Neural progenitor cell (in vitro differentiated cells): ENCODE data around the gene HS6ST3. TPM values are rescaled to one million over a fixed set of nuclear protein-coding genes. Genes with fewer than 3 reads are reported as not detected.

ENCODE experiments used
- DNase-seq: peaks from one replicate; pipeline ENCODE4 v3.0.0-alpha.2; 2016; ENCODE audit warnings: low spot score
- H2AFZ ChIP-seq: fragments of 200-600 bp; sonication (generic); replicated peaks from 2 replicates; pipeline ENCODE4 v1.6.1; 2016; ENCODE audit warnings: antibody characterized with exemption
- H3F3A ChIP-seq: fragments of 200-600 bp; sonication (generic); 2 replicates; pipeline ENCODE4 v1.6.1; 2016; ENCODE audit warnings: antibody characterized with exemption, low read depth
- H3K27ac ChIP-seq: fragments of 200-600 bp; sonication (generic); 2 replicates; pipeline ENCODE4 v1.5.1; 2016; ENCODE audit warnings: mild to moderate bottlenecking
- H3K27me3 ChIP-seq: fragments of 200-600 bp; sonication (generic); 2 replicates; pipeline ENCODE4 v1.6.1; 2016; ENCODE audit warnings: mild to moderate bottlenecking, moderate library complexity
- H3K36me3 ChIP-seq: fragments of 200-600 bp; sonication (generic); 2 replicates; pipeline ENCODE4 v1.5.1; 2016
- H3K4me1 ChIP-seq: fragments of 200-600 bp; sonication (generic); 2 replicates; pipeline ENCODE4 v1.6.1; 2016; ENCODE audit warnings: mixed run types
- H3K4me2 ChIP-seq: fragments of 200-600 bp; sonication (generic); 2 replicates; pipeline ENCODE4 v1.6.1; 2016
- H3K4me3 ChIP-seq: fragments of 200-600 bp; sonication (generic); 2 replicates; pipeline ENCODE4 v1.5.1; 2016
- H3K79me2 ChIP-seq: fragments of 200-600 bp; sonication (generic); 2 replicates; pipeline ENCODE4 v1.6.1; 2016; ENCODE audit warnings: low read depth
- H3K9ac ChIP-seq: fragments of 200-600 bp; sonication (generic); 2 replicates; pipeline ENCODE4 v1.6.1; 2016
- H3K9me3 ChIP-seq: fragments of 200-600 bp; sonication (generic); 2 replicates; pipeline ENCODE4 v1.5.1; 2016; ENCODE audit warnings: low read depth
- H4K20me1 ChIP-seq: fragments of 200-600 bp; sonication (generic); 2 replicates; pipeline ENCODE4 v1.6.1; 2016; ENCODE audit warnings: low read depth
- H3K27ac Mint-ChIP-seq: 3 replicates; pipeline ENCODE4 v1.8.0; 2021; ENCODE audit warnings: mixed read lengths
- H3K27me3 Mint-ChIP-seq: 2 replicates; pipeline ENCODE4 v1.8.0; 2022; ENCODE audit warnings: low read depth, mild to moderate bottlenecking, inconsistent platforms, moderate library complexity, mixed read lengths; ENCODE audit not compliant: insufficient read depth
- H3K36me3 Mint-ChIP-seq: 3 replicates; pipeline ENCODE4 v1.8.0; 2021; ENCODE audit warnings: mixed read lengths
- H3K4me1 Mint-ChIP-seq: 3 replicates; pipeline ENCODE4 v1.8.0; 2021; ENCODE audit warnings: mixed read lengths
- H3K4me3 Mint-ChIP-seq: 3 replicates; pipeline ENCODE4 v1.8.0; 2021; ENCODE audit warnings: mild to moderate bottlenecking, moderate library complexity, mixed read lengths
- H3K9me3 Mint-ChIP-seq: 3 replicates; pipeline ENCODE4 v1.8.0; 2020; ENCODE audit warnings: mixed read lengths
- EZH2 ChIP-seq: fragments of 200-600 bp; sonication (generic); IDR thresholded peaks from 2 replicates; pipeline ENCODE4 v1.6.1; 2017; ENCODE audit warnings: antibody characterized with exemption, mild to moderate bottlenecking, moderate library complexity
- EZH2phosphoT487 ChIP-seq: fragments of 200-600 bp; sonication (generic); IDR thresholded peaks from 2 replicates; pipeline ENCODE4 v1.6.1; 2017; ENCODE audit warnings: antibody characterized with exemption
- total RNA-seq: library from RNA; depleted of rRNA; stranded (reverse); fragments of >200 nt; gene quantifications from 2 replicates; pipeline ENCODE4 v1.2.3, GENCODE V29; 2015; ENCODE audit warnings: low replicate concordance
- TF ChIP-seq, protein P1 (sequence below): fragments of 200-600 bp; sonication (generic); IDR thresholded peaks from 2 replicates; pipeline ENCODE4 v1.5.1; 2017; ENCODE audit warnings: antibody characterized with exemption, mild to moderate bottlenecking

The HS6ST3 gene
- total RNA-seq, 1 donor from 2014 or later: 0.39 TPM

DNA sequence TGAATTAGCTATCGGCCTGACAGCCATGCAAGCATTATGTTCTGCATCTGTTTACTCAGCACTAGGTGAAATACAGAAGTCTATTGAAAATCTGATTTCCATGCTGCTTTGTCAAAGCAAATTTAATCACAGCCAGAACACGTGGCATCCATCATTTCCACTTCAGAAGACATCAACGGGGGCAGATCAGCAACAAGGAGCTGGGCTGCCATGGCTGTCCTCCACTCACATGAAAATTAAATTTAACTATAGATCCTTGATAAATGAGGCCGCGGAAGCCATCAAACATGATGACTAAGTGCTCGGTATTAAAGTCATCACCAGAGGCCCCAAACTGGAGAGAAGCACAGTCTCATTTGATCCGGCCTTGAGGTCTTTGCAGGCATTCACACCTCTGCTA is 443.5 kb downstream of the HS6ST3 start:
- no peak overlapping the region for H3K4me3 ChIP-seq
- H3K4me1 ChIP-seq: no peaks in the 10 kb centered on the region
- H3F3A ChIP-seq: no peaks in the 10 kb centered on the region
- Mint-ChIP-seq H3K9me3 (no peaks in the 10 kb centered on the region), H3K27me3 (peaks cover 4% of the 10 kb centered on the region), H3K4me1 (peaks cover 10% of the 10 kb centered on the region), H3K36me3 (no peaks in the 10 kb centered on the region), H3K27ac (no peak overlapping the region), H3K4me3 (no peak overlapping the region)
- H3K9ac ChIP-seq: no peak overlapping the region
- no peak overlapping the region for H3K27ac ChIP-seq
- no peak for DNase-seq
- no peaks in the 10 kb centered on the region for H4K20me1 ChIP-seq
- TF ChIP-seq EZH2 (no peak), EZH2phosphoT487 (no peak)
- TF ChIP-seq, protein P1, sequence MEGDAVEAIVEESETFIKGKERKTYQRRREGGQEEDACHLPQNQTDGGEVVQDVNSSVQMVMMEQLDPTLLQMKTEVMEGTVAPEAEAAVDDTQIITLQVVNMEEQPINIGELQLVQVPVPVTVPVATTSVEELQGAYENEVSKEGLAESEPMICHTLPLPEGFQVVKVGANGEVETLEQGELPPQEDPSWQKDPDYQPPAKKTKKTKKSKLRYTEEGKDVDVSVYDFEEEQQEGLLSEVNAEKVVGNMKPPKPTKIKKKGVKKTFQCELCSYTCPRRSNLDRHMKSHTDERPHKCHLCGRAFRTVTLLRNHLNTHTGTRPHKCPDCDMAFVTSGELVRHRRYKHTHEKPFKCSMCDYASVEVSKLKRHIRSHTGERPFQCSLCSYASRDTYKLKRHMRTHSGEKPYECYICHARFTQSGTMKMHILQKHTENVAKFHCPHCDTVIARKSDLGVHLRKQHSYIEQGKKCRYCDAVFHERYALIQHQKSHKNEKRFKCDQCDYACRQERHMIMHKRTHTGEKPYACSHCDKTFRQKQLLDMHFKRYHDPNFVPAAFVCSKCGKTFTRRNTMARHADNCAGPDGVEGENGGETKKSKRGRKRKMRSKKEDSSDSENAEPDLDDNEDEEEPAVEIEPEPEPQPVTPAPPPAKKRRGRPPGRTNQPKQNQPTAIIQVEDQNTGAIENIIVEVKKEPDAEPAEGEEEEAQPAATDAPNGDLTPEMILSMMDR: no peak
- no peaks in the 10 kb centered on the region for H3K36me3 ChIP-seq
- H3K4me2 ChIP-seq: no peak overlapping the region
- H3K79me2 ChIP-seq: no peaks in the 10 kb centered on the region
- H3K9me3 ChIP-seq: no peaks in the 10 kb centered on the region
- no peak overlapping the region for H2AFZ ChIP-seq
- no peaks in the 10 kb centered on the region for H3K27me3 ChIP-seq

DNA sequence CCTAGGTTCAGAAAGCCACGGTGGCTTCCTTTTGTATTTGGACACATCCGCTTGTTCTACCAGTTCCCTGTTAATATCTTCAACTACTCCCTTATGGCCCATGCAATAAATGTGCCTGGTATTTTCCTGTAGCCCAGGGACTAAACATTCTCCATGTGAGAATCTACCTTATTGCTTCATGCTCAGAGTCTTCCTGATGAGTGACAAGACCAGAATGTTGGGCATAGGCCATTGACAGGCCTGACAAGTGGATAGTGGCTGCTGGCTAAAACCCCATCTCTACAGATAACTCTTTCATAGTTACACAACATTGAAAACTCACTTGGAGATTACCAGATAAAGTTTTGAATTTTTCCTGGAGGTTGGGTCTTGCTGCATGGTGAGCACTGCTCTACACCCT is 449.9 kb downstream of the HS6ST3 start:
- H2AFZ ChIP-seq: no peak overlapping the region
- no peak overlapping the region for H3K4me2 ChIP-seq
- H3K79me2 ChIP-seq: no peaks in the 10 kb centered on the region
- H3F3A ChIP-seq: no peaks in the 10 kb centered on the region
- Mint-ChIP-seq H3K9me3 (no peaks in the 10 kb centered on the region), H3K27me3 (peaks cover 7% of the 10 kb centered on the region), H3K27ac (no peak overlapping the region), H3K4me1 (no peaks in the 10 kb centered on the region), H3K36me3 (no peaks in the 10 kb centered on the region), H3K4me3 (no peak overlapping the region)
- H3K27me3 ChIP-seq: no peaks in the 10 kb centered on the region
- H3K4me1 ChIP-seq: no peaks in the 10 kb centered on the region
- DNase-seq: no peak
- H3K27ac ChIP-seq: no peak overlapping the region
- H3K4me3 ChIP-seq: no peak overlapping the region
- no peak for TF ChIP-seq EZH2phosphoT487
- no peak for TF ChIP-seq EZH2
- TF ChIP-seq, protein P1: no peak
- no peaks in the 10 kb centered on the region for H3K9me3 ChIP-seq
- H3K36me3 ChIP-seq: no peaks in the 10 kb centered on the region
- no peak overlapping the region for H3K9ac ChIP-seq
- no peaks in the 10 kb centered on the region for H4K20me1 ChIP-seq

DNA sequence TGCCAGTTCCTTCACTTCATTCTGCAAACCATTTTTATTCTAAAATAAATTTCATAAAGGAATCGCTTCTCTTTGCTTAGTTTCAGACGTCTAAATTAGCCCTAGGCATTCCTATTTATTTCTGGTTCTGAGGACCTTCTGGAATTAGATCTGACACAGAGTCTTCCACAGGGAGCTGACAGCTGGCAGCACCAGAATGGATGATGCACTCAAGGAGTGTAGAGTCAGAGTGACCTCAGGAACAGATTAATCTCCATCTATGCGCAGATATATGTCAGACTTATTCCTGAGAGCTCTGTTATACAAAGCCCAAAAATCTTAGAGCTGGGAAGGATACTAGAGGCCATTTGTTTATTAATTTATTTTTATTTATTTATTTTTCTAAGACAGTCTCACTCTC is 450.8 kb downstream of the HS6ST3 start:
- peaks cover 5% of the 10 kb centered on the region for H3K27me3 Mint-ChIP-seq
- no peaks in the 10 kb centered on the region for H3K9me3 Mint-ChIP-seq
- H3K4me1 Mint-ChIP-seq: no peaks in the 10 kb centered on the region
- Histone ChIP-seq H3K36me3 (no peaks in the 10 kb centered on the region), H3K79me2 (no peaks in the 10 kb centered on the region), H3F3A (no peaks in the 10 kb centered on the region), H3K9ac (no peak overlapping the region), H3K27me3 (no peaks in the 10 kb centered on the region), H3K4me1 (no peaks in the 10 kb centered on the region), H3K9me3 (no peaks in the 10 kb centered on the region), H3K4me3 (no peak overlapping the region), H2AFZ (no peak overlapping the region), H3K4me2 (no peak overlapping the region), H4K20me1 (no peaks in the 10 kb centered on the region), H3K27ac (no peak overlapping the region)
- no peak for TF ChIP-seq EZH2
- no peak for TF ChIP-seq EZH2phosphoT487
- TF ChIP-seq, protein P1: no peak
- no peak overlapping the region for H3K4me3 Mint-ChIP-seq
- no peaks in the 10 kb centered on the region for H3K36me3 Mint-ChIP-seq
- H3K27ac Mint-ChIP-seq: no peak overlapping the region
- no peak for DNase-seq

DNA sequence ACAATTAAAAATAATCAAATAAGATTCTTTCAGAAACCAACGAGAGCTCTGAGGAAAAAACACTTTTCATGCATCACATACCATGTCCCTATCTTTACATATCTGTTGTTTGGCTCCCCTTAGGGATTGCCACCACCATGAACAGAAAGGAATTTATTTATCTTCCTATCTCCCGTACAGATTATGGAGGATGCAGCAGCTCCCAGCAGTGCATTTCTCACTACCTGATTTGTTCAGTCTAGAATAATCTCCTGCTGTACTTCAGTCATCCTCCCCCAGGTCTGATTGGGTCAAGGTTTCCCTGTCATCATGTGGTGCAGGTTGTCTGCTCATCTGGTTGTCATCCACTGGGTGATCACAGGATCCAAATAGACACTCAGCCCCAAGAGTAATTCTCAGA is 453.1 kb downstream of the HS6ST3 start:
- DNase-seq: no peak
- H3K9me3 Mint-ChIP-seq: no peaks in the 10 kb centered on the region

More for the DNA sequence above, 453.1 kb downstream of the HS6ST3 start:
- H3K4me1 Mint-ChIP-seq: no peaks in the 10 kb centered on the region
- Histone ChIP-seq H3K4me3 (no peak overlapping the region), H3K4me2 (no peak overlapping the region), H3K79me2 (no peaks in the 10 kb centered on the region), H3K36me3 (no peaks in the 10 kb centered on the region), H3F3A (no peaks in the 10 kb centered on the region), H4K20me1 (no peaks in the 10 kb centered on the region), H3K27me3 (no peaks in the 10 kb centered on the region), H3K9ac (no peak overlapping the region), H2AFZ (no peak overlapping the region), H3K9me3 (no peaks in the 10 kb centered on the region), H3K4me1 (no peaks in the 10 kb centered on the region), H3K27ac (no peak overlapping the region)
- no peak overlapping the region for H3K4me3 Mint-ChIP-seq
- no peak overlapping the region for H3K27ac Mint-ChIP-seq
- TF ChIP-seq EZH2phosphoT487: no peak
- TF ChIP-seq EZH2: no peak
- TF ChIP-seq, protein P1: no peak
- H3K27me3 Mint-ChIP-seq: peaks cover 2% of the 10 kb centered on the region
- no peaks in the 10 kb centered on the region for H3K36me3 Mint-ChIP-seq
